Measurements from ENCODE around the gene NMRK2. TPM values are rescaled to one million over a fixed set of nuclear protein-coding genes. Genes with fewer than 3 reads are reported as not detected.
"Not testable (repeated sequence)": the region's sequence is repeated elsewhere in the genome, so short reads cannot be mapped to it uniquely, and the experiment has no call there.

The NMRK2 gene
- total RNA-seq: not detected

- DNase-seq (ENCODE audit: low spot score): no peak
Measured at GRCh38 chr19:3932931-3933810, at the start of gene NMRK2. TSS of gene NMRK2 (plus strand) at chr19:3933069. CDS start at chr19:3933672, 603 bp downstream.

DNA sequence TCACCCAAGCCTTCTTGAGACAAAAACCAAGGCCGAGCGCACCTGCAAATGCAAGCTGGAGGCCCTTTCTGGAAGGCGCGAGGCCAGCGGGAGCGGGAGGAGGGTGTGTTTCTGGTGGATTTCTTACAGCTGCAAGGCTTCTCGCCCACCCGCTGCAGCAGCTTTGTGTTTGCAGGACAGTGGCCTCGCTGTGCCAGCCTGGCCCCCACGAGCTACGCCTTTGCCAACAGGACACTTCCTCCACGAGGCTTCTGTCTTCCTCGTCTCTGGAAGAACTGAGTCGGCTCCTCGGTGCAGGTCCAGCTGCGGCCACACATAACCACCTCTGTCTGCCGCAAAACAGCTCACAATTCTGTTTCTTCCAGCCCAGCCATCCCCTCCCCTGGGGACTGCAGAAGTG lies 42.3 kb upstream of the NMRK2 start:
- no peak for DNase-seq (ENCODE audit: low spot score)

DNA sequence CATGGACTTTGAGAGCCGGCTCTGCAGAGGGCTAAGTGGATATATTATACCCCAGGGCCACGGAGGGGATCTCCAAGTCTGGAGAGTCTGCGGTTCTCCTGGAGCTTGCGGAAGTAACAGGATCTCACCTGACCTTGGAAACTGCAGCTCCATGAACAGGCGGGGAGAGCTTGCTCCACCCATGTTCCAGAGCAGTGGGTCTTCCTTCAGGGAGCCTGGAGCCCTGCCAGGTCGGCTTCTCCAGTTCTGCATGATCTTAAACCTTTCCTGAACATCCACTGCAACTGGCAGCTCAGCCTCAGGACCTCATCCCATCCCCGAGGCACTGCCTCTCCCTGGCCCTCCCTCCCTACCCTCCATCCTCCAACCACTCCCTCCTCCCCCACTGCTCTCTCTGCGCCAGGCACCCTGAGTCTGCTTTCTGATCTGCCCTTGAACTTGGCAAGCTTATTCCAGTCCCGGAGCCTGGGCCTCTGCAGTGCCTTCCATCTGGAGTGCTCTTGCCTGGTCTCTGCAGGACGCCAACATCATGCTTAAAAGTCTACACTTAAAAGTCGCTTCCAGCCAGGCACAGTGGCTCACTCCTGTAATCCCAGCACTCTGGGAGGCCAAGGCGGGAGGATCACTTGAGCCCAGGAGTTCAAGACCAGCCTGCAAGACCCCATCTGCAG lies 39.2 kb upstream of the NMRK2 start:
- DNase-seq (ENCODE audit: low spot score): no peak

- DNase-seq (ENCODE audit: low spot score): not testable (repeated sequence)
Measured at GRCh38 chr19:3894959-3895358, 37.9 kb upstream of the NMRK2 start.

DNA sequence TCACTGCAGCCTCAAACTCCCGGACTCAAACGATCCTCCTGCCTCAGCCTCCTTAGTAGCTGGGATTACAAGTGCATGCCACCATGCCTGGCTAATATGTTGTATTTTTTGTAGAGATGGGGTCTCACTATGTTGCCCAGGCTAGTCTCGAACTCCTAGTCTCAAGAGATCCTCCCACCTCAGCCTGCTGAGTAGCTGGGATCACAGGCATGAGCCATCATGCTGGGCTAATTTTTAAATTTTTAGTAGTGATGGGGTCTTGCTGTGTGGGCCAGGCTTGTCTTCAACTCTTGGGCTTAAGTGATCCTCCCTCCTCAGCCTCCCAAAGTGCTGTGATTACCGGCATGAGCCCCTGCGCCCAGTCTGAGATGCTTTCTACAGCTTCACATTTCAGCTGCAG lies 37.1 kb upstream of the NMRK2 start:
- no peak for DNase-seq (ENCODE audit: low spot score)

DNA sequence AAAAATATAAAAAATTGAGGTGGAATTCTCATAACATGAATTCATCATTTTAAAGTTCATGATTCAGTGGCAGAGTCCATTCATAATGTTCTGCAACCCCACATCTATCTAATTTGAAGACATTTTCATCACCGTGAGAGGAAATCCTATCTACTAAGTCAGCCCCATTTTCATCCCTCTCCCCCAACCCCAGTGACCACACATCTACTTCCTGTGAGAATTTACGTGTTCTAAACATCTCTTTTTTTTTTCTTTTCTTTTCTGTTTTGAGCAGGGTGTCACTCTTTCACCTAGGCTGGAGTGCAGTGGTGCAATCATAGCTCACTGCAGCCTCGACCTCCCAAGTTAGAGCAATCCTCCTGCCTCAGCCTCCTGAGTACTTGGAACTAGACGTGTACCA lies 34.9 kb upstream of the NMRK2 start:
- DNase-seq (ENCODE audit: low spot score): no peak

DNA sequence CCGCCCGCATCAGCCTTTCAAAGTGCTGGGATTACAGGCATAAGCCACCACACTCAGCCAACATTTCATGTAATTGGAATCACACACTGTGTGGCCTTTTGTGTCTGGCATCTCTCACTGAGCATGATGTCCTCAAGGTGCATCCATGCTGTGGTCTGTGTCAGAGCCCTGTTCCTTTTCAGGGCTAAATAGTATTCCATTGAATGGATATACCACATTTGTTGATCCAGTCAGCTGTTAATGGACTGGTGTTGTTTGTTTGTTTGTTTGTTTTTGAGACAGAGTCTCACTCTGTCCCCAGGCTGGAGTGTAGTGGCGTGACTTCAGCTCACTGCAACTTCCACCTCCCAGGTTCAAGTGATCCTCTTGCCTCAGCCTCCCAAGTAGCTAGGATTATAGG lies 34.4 kb upstream of the NMRK2 start:
- DNase-seq (ENCODE audit: low spot score): no peak

GRCh38 chr19:3899531-3900294 lies 33.2 kb upstream of the NMRK2 start:
- DNase-seq (ENCODE audit: low spot score): peak; percentile 47

GRCh38 chr19:3902317-3902973 lies 30.4 kb upstream of the NMRK2 start:
- DNase-seq (ENCODE audit: low spot score): no peak

DNA sequence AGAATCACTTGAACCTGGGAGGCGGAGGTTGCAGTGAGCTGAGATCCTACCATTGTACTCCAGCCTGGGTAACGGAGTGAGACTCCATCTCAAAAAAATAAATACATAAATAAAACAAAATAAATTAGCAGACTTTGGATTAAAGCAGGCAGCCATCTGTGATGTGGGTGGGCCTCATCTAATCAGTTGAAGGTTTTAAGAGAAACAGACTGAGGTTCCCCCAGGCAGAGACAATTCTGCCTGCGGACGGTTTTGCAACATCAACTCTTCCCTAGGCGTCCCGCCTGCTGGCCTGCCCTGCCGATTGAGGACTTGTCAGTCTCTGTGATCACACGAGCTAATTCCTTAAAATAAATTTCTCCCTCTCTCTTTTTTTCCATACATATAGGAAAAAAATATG lies 28.6 kb upstream of the NMRK2 start:
- no peak for DNase-seq (ENCODE audit: low spot score)

GRCh38 chr19:3907626-3908265 lies 25.1 kb upstream of the NMRK2 start:
- no peak for DNase-seq (ENCODE audit: low spot score)

DNA sequence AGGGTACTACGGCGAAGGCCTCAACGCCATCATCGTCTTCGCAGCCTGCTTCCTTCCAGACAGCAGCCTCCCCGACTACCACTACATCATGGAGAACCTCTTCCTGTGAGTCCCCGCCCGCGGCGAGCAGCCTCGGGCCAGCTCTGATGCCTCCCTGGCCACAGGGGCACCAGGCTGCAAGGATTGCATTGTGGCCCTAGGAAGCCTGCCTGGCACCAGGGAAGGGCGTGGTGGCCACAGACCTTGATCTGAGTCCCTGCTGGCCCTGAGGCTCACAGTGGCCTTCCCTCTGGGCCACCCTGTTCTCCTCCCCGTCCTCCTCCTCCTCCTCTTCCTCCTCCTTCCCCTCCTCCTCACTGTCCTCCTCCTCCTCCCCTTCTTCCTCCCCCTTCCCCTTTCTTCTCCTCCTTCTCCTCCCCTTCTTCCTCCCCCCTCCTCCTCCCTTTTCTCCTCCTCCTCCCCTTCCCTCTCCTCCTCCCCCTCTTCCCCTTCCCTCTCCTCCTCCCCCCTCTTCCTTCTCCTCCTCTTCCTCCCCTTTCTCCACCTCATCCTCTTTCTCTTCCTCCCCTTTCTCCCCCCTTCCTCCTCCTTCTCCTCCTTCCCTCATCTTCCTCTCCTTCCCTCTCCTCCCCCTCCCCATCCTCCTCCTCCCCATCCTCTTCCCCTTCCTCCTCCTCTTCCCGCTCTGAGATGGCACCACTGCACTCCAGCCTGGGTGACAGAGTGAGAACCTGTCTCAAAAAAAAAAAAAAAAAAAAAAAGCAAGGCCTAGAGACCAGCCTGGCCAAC lies 24.4 kb upstream of the NMRK2 start:
- DNase-seq (ENCODE audit: low spot score): no peak

GRCh38 chr19:3910105-3910504 lies 22.8 kb upstream of the NMRK2 start:
- no peak for DNase-seq (ENCODE audit: low spot score)

- DNase-seq (ENCODE audit: low spot score): no peak
Measured at GRCh38 chr19:3914199-3914598, 18.7 kb upstream of the NMRK2 start.

- no peak for DNase-seq (ENCODE audit: low spot score)
Measured at GRCh38 chr19:3916033-3916432, 16.8 kb upstream of the NMRK2 start.

GRCh38 chr19:3919793-3920192 lies 13.1 kb upstream of the NMRK2 start:
- no peak for DNase-seq (ENCODE audit: low spot score)

- DNase-seq (ENCODE audit: low spot score): no peak
Measured at GRCh38 chr19:3923096-3923758, 9.6 kb upstream of the NMRK2 start.

GRCh38 chr19:3923912-3924311 lies 9.0 kb upstream of the NMRK2 start:
- no peak for DNase-seq (ENCODE audit: low spot score)

DNA sequence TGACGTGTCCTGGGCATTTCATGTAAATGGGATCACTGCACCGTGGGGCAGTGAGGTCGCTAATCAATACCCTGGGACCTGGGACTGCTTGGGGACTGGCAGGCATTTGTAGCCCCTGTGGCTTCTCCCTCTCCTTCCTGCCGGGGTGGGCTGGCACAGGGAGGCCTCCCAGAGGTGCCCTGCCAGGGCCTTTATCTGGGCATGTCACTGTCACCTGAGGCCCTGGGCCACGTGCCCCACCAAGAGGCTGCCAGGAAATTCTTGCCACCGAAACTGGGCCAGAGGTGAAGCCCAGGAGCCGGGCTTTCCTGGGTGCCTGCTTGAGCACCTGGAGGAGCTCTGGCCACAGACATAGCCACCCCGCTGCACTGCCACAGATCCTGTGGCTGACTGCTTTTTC lies 1.8 kb upstream of the NMRK2 start:
- no peak for DNase-seq (ENCODE audit: low spot score)
